NCI-H524 treated with DMSO at 0.1 percent for 48 hours (cell line): ENCODE data around the gene CDH20.

Source experiments
- DNase-seq: peaks from one replicate; lab custom pipeline; 2025; lab: John Stamatoyannopoulos, UW

Gene CDH20

DNA sequence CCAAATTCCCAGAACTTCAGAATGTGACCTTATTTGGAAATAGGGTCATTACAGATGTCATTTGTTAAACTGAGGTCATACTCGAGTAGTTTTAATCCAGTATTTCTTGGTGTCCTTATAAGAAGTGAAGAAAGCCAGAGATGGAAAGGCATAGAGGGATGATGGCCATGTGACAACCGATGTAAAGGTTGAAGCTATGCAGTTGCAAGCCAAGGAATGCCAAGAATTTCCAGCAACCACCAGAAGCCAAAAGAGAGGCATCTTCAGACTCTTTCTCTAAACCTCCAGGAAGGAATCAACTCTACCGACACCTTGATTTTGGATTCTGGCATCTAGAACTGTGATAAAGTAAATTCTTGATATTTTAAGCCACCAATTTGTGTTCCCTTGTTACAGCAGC is 242.2 kb downstream of the CDH20 start:
- DNase-seq = no peak

DNA sequence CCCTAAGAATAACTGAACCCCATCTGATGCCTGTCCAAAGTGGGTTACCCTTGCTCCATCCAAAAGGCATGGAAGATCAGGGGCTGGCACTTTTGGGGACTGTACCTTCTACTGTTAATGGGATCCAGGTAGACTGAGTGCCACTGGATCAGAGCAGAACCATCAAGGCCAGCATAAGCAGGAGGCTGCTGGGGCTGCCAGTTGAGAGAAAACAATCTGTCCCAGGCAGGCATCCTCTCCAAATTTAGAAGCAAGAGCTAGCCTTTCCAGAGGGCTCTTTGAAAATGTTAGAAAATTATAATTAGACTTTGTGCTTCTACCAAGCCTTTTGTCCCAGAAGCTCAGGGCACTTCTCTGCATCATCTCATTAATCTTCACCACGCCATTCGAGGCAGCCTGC is 245.6 kb downstream of the CDH20 start:
- DNase-seq = no peak

DNA sequence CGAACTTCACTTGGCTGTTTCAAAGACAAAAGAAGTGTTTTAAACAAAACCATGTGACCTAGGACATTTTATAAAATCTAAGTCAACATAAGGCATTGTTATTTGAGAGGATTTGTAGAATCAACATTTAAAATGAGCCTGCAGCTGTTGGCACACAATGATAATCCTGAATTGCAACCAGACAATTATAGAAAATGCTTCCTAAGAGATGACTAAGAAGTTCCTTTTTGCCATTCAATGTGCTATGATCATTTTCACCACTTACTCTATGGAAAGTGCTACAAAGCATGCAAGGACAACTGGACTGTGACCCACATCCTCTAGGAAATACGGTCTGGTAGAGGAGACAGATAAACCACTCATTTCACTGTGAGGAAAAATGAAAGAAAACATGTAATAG is 246.4 kb downstream of the CDH20 start:
- DNase-seq = no peak

DNA sequence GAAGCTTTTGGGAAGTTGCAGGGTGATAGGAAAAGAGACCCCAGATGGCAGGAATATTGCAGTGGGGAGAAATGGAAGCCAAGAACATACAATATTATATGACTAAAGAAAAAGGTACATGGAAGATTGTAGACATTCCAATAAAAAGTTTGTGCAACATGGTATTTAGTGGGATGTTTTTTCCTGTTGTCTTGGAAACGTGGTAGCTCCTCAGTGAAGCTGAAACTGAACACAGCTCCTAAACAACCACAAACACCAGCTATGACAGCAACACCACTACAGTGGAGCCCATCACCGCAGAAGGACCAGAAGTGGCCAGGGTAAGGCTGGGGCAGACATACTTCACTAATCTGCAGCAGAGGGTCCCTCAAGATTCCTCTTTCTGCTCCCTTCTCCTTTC is 246.8 kb downstream of the CDH20 start:
- no peak for DNase-seq

DNA sequence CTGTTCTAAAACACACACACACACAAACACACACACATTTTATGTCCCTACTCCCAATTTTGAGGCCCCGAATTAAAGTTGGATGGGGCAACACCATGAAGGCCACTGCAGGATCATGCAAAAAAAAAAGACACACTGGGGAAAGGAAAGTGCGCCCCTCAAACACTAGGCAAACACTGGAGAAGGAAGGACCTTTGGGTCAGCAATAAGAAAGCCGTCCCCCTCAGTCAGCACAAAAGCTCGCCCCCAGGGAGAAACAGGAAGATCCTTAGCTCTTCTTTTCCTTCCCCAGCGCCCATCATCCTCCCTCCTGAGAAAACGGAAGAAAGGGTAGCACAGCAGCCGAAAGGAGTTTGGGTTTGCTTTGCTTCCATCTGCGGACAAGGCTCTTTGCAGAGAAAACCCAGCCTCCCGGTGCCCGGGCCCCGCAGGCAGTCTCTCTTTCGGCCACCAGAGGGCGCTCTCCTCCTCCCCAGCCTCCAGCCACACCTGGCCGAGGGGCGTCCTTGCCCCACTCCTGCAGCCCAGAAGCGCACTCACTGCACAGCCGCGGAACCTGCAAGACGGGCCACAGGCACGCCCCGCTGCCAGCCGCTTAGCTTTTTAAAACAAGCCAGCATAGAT is 248.5 kb downstream of the CDH20 start:
- peak; percentile 19 for DNase-seq

DNA sequence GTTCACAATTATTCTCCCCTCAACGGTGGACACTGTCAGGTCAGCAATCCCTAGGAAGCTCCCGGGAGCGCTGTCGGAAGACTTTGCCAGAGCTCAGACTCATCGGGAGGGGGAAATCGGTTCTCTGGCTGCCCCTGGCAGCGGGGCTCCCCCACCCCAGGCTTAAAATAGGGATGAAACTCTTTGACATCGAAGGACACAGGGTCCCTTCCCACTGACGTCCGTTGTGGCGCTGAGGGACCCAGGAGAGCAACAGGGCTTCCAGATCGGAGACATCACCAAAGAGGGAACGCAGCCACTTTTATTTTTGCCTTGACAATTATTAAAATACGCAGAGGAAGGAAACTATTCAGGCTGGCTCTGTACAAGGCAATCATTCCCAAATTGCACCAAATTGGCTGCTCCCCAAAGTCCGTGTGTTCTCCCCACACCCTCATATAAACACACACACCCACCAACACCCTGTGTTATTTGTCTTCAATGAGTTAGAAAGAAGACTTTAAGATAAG is 249.0 kb downstream of the CDH20 start:
- DNase-seq = no peak

DNA sequence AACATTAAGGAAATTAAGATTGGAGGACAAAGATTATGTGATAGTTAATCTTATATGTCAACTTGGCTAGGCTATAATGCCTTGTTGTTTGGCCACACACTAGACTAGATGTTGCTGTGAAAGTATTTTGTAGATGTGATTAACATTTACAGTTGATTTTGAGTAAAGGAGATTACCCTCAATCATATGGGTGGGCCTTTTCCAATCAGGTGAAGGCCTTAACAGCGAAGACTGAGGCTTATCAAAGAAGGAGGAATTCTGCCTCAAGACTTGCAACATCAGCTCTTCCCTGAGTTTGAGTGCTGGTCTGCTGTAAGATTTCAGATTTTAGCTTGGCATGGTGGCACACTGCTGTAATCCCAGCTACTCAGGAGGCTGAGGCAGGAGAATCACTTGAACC is 250.3 kb downstream of the CDH20 start:
- DNase-seq = no peak

DNA sequence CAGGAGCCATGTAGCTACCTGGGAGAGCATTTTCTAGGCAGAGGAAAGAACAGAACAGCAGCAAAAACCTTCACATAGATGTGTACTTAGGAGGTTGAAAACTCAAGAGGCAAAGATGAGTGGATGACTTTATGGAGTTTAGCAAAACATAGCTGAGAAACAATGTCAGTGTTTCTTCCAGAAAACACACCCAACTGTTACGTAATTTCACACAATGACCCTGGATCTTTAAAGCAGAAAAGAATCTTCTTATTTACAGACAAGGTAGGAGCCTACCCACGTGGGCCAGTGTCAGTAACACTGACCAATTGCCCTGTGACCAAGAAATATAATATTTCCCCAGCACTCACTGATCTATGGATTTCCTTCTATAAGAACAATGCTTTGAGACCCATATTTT is 254.6 kb downstream of the CDH20 start:
- DNase-seq = no peak

DNA sequence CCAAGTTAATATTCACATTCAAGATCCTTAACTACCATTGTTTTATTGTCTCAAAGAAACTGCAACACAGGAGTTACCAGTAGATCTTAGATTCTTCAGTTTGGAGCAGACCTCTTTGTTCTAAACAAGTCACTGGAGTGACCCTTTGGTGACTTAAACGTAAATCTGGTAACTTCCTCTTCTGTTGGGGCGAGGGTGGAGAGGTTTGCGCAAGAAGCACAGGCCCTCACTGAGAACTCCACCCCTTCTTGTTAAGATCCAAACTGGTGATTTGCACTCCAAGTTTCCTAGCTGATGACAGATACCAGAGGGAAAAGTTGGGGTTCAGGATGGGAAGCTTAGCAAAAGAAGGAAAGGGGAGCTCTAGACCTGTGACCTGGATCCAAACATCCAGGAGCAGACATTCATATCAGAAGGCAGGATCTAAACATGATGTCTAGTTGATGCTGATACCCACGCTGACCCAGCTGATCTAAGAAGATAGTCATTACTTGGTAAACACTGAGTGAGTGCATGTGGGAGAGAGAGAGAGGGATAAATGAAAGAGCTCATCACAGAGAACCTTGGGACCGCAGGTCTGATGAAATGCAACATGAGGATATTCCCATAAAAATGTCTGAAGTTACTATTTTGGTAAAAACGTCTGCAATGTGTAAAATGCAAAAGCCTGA is 256.0 kb downstream of the CDH20 start:
- no peak for DNase-seq

DNA sequence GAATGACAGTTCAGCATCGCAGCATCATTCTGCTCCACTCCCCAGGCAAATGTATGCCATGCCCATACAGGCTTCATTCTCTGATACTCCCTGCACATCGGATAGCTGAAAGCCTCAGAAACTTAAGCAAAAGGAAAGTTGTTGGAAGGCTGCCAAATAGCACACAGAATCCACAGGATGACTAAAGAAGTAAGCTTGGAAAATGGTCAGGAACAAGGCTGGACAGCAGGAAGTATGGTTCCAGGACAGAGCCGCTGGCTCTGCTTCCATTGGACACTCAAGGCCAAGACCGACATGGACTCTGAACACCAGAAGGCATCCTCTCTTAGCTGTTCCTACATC is 256.5 kb downstream of the CDH20 start:
- DNase-seq = no peak

DNA sequence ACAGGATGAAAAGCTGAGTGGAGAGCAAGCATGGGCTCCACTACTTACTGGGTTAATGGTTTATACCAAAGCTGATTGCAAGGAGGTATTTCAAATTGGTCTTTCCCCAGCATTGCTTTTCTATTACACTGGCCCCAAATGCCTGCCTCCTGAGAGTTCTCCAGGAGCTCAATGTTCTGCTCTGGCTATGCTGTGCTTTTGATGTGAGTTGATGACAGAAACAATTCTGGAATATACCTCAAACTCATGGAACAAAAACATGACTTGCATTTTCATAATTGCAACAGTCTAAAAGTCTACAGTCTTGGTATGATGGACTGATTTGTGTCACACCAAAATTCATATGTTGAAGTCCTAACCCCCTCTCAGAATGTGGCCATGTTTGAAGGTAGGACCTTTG is 258.0 kb downstream of the CDH20 start:
- no peak for DNase-seq

DNA sequence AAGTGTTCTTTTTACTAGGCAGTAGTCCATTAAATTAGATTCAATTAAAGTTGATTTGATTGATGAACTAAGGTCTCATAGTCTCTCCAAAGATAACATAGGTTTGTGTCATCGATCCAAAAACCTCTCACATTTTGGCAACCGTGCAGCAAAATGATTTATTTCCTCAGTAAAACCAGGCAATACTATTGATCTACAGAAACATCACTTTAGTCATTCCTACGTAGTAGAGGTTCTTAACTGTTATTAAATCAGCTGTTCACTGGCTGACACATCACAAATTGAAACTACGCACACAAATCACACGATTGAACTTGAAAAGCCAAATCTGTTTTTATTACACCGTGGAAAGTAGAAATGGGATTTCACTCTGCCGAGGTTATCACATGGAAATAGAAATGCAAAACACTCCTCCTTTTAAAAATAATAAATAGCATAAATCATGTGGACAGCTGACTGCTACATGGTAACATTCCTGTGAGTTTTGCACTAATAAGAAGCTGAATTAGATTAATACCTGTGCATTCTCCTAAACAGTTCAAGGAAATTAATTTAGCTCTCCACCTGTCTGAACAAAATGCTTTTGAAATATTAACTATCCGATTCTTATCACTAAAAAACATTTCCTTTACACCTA is 262.5 kb downstream of the CDH20 start:
- DNase-seq = no peak

DNA sequence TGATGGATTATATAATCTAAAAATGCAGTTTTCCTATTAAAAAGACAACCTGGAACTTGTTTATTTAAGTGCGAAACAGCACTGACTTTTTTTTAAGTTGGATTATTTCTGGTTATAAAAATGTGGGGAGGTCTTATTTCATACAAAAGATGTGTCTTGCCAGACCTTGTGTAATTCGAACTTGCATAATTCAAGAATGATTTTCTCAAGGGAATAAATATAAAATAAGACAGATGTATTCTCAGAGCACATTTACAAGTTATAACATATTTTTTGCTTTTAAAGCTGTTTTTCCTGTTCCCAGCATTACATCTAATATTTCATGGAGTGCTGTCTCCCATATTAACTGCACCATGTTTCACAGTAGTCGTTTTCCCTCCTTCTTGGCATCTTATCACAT is 263.1 kb downstream of the CDH20 start:
- DNase-seq = no peak

DNA sequence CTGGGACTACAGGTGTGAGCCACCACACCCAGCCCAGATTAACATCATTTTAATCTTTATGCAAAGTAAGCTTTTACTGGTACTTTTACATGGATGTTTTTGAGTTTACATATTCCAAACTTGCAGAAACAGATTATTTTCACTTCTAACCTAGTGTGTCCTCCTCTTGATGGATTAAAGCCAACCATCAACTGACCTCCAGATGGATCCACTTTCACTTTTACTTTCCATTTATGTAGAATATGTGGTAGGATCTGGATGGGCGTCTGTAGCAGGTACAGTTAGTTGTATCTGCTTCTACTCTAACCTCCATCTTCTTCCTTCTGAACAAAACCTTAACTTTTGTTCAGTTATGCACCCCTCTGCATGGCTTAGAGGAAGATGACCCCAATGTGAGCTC is 264.1 kb downstream of the CDH20 start:
- DNase-seq = no peak

DNA sequence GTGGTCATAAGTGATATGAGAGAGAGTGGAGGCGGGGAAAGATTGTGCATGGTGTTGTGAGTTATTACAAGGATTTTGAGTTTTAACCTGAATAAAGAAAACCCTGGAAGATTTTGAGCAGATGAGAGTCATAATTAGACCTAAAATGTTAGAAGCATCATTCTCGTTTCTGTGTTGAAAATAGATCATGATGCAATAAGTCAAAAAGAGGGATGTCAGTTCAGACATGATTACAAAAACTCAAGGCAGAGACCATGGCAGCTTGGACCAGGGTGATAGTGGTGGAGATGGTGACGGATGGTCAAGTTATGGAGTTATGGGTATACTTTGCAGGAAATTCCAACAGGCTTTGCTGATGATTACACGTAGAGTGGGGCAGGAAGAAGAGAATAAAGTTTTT is 267.2 kb downstream of the CDH20 start:
- no peak for DNase-seq

DNA sequence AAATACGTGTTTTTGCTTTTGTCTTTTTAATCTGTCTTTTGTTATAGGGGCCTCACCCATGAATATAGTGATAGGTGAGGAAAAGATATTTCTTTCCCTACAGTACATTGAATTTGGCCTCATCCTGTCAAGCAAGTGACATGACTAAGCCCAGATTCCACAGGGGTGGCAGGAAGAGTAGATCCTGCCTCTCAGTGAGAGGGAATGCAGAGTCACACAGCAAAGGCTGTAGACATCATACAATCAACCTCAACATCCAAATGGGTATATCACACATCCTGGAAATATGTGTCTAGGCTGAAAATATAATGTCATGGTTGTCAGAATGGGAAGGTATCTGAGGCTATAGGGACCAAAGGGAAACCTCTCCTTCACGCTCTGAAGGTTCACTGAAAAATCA is 269.6 kb downstream of the CDH20 start:
- DNase-seq = no peak
